Activated CD8-positive, alpha-beta memory T cell treated with anti-CD3 and anti-CD28 coated beads, Interleukin-2, amount 50 U/mL, for 24 hours (primary cell): ENCODE data around the gene SAV1.
"Not testable (repeated sequence)": the region's sequence is repeated elsewhere in the genome, so short reads cannot be mapped to it uniquely, and the experiment has no call there.

Experiments used
- DNase-seq: peaks from one replicate; pipeline ENCODE4 v3.0.0-alpha.2; 2020; ENCODE audit errors: extremely low read depth

Gene SAV1

GRCh38 chr14:50667996-50668825 lies at the start of gene SAV1:
Gene SAV1, minus strand, starts transcription at chr14:50668306. Its CDS starts 339 bp downstream, at chr14:50667967.
- DNase-seq: no peak

GRCh38 chr14:50717811-50718210 lies 49.7 kb upstream of the SAV1 start:
- DNase-seq: no peak

- no peak for DNase-seq
These were observed 46.5 kb upstream of the SAV1 start for GRCh38 chr14:50714450-50715073.

- DNase-seq: no peak
These were observed 42.9 kb upstream of the SAV1 start for GRCh38 chr14:50711043-50711442.

- DNase-seq: no peak
These were observed 37.0 kb upstream of the SAV1 start for GRCh38 chr14:50705026-50705593.

- no peak for DNase-seq
These were observed 36.4 kb upstream of the SAV1 start for GRCh38 chr14:50704454-50705010.

GRCh38 chr14:50697659-50698290 lies 29.7 kb upstream of the SAV1 start:
- no peak for DNase-seq

GRCh38 chr14:50694260-50694659 lies 26.2 kb upstream of the SAV1 start:
- not testable (repeated sequence) for DNase-seq

GRCh38 chr14:50688875-50689274 lies 20.8 kb upstream of the SAV1 start:
- DNase-seq: no peak

- no peak for DNase-seq
These were observed 11.6 kb upstream of the SAV1 start for GRCh38 chr14:50679674-50680073.

GRCh38 chr14:50678163-50678562 lies 10.1 kb upstream of the SAV1 start:
- no peak for DNase-seq

GRCh38 chr14:50677527-50678063 lies 9.5 kb upstream of the SAV1 start:
- DNase-seq: no peak

GRCh38 chr14:50676814-50677516 lies 8.9 kb upstream of the SAV1 start:
- no peak for DNase-seq

- no peak for DNase-seq
These were observed 7.5 kb upstream of the SAV1 start for GRCh38 chr14:50675597-50675996.

GRCh38 chr14:50670866-50671256 lies 2.8 kb upstream of the SAV1 start:
- DNase-seq: no peak

- no peak for DNase-seq
These were observed 2.2 kb upstream of the SAV1 start for GRCh38 chr14:50670196-50670865.

- no peak for DNase-seq
These were observed 1.4 kb upstream of the SAV1 start for GRCh38 chr14:50669441-50669986.

GRCh38 chr14:50668826-50669143 lies 679 bp upstream of the SAV1 start:
- DNase-seq: no peak

GRCh38 chr14:50667684-50667995 lies 466 bp downstream of the SAV1 start:
- DNase-seq: no peak

- no peak for DNase-seq
These were observed 1.1 kb downstream of the SAV1 start for GRCh38 chr14:50666772-50667683.
